ENCODE measurements around the gene TM9SF3.

DNA sequence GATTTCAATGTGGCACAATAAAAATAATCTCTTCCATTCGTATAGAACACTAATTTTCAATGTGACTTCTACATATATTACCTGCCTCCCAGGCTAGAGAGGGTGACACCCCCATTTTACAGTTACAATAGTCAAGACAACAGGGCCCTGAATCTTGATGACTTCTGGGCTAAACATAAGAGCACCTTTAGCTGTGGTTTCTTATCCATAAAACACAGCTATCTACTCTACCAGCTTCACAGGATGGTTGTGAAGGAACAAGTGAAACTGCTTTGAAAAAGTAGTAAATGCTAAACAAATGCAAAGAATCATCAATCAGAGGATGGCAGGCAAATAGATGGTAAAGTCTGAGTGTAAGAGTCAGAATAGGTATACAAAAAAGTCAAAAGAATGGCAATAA, 69.5 kb downstream of the TM9SF3 start:
- no peak for TF ChIP-seq POLR2AphosphoS5 (IDR thresholded peaks at IDR 0.05; ENCODE audit: borderline replicate concordance, low read depth, low read length)
- TF ChIP-seq EZH2 (IDR thresholded peaks at IDR 0.05), result no peak
- no peak for TF ChIP-seq FOXP2 (optimal IDR thresholded peaks at IDR 0.05; ENCODE audit: control extremely low read depth, extremely low read length, insufficient read depth)

Data from SK-N-MC (cell line).